ENCODE results near the gene BMP7.

BMP7 gene

GRCh38 chr20:57187068-57187634 is 79.3 kb downstream of the BMP7 start:
- no peaks in the 10 kb centered on the region for H3K9me3 ChIP-seq (ENCODE audit: control insufficient read depth, low read length)
- no peaks in the 10 kb centered on the region for H3K27me3 ChIP-seq (replicated peaks; ENCODE audit: control insufficient read depth, insufficient read depth, low read length, poor library complexity, severe bottlenecking)
- H3K36me3 ChIP-seq (ENCODE audit: control insufficient read depth, insufficient read depth, low read length) = no peaks in the 10 kb centered on the region
- no peak for DNase-seq
- H3K4me3 ChIP-seq (ENCODE audit: insufficient read depth, low read depth, low read length, poor library complexity, severe bottlenecking) = no peak overlapping the region
- no peaks in the 10 kb centered on the region for H3K4me1 ChIP-seq (ENCODE audit: control insufficient read depth, insufficient read depth, low read length, poor library complexity, severe bottlenecking)
- H3K27ac ChIP-seq (ENCODE audit: insufficient read depth, low read length, poor library complexity, severe bottlenecking) = no peak overlapping the region

DNA sequence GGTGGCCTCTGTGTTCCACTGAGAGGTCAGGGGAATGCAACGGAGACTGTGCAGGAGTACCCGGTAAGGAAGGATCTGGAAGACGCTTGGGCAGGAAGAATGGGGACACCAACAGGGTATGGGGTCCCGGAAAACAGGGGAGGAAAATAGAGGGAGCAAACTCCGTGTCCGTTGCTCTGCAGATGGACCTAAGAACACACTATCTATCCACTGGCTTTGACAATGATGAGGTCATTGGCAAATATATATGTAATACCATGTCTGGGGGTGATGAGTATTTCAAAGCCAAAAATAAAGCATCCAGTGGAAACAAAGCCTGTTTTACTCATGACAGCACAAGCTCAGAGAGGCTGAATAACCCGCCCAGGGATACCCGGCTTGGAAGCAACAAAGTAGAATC is 80.2 kb downstream of the BMP7 start:
- Histone ChIP-seq H3K27ac (ENCODE audit: insufficient read depth, low read length, poor library complexity, severe bottlenecking) (no peak overlapping the region), H3K9me3 (ENCODE audit: control insufficient read depth, low read length) (no peaks in the 10 kb centered on the region), H3K36me3 (ENCODE audit: control insufficient read depth, insufficient read depth, low read length) (no peaks in the 10 kb centered on the region), H3K27me3 (replicated peaks; ENCODE audit: control insufficient read depth, insufficient read depth, low read length, poor library complexity, severe bottlenecking) (no peaks in the 10 kb centered on the region), H3K4me3 (ENCODE audit: insufficient read depth, low read depth, low read length, poor library complexity, severe bottlenecking) (no peak overlapping the region), H3K4me1 (ENCODE audit: control insufficient read depth, insufficient read depth, low read length, poor library complexity, severe bottlenecking) (no peaks in the 10 kb centered on the region)
- DNase-seq = no peak

DNA sequence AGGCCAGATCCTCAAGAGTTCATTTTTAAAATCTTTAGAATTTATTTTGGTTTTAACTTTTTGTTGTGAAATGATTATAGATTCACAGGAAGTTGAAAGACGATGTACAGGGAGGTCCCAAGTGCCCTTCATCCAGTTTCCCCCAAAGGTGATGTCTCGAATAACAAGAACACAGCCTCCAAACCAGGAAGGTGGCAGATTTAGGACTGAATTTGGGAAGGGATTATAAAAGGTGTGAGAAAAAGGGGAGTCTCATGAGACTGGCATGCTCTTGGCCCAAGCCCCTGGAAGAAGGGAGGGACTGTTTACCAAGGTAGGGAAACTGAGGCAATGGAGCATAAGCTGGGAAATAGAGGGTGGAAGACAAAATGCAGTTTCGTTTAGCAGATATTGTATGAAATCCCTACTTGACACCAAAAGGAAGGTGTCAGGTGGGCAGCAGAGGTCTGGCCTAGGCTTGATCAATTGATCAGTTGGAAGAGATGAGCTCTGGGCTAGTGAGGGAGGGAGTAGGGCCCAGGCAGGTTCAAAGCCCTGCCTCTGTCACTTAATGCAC is 81.2 kb downstream of the BMP7 start:
- no peak for DNase-seq
- Histone ChIP-seq H3K27ac (ENCODE audit: insufficient read depth, low read length, poor library complexity, severe bottlenecking) (no peak overlapping the region), H3K9me3 (ENCODE audit: control insufficient read depth, low read length) (no peaks in the 10 kb centered on the region), H3K27me3 (replicated peaks; ENCODE audit: control insufficient read depth, insufficient read depth, low read length, poor library complexity, severe bottlenecking) (no peaks in the 10 kb centered on the region), H3K4me3 (ENCODE audit: insufficient read depth, low read depth, low read length, poor library complexity, severe bottlenecking) (no peak overlapping the region), H3K36me3 (ENCODE audit: control insufficient read depth, insufficient read depth, low read length) (no peaks in the 10 kb centered on the region), H3K4me1 (ENCODE audit: control insufficient read depth, insufficient read depth, low read length, poor library complexity, severe bottlenecking) (no peaks in the 10 kb centered on the region)

- Histone ChIP-seq H3K27me3 (replicated peaks; ENCODE audit: control insufficient read depth, insufficient read depth, low read length, poor library complexity, severe bottlenecking) (no peaks in the 10 kb centered on the region), H3K27ac (ENCODE audit: insufficient read depth, low read length, poor library complexity, severe bottlenecking) (no peak overlapping the region), H3K36me3 (ENCODE audit: control insufficient read depth, insufficient read depth, low read length) (no peaks in the 10 kb centered on the region), H3K9me3 (ENCODE audit: control insufficient read depth, low read length) (no peaks in the 10 kb centered on the region), H3K4me1 (ENCODE audit: control insufficient read depth, insufficient read depth, low read length, poor library complexity, severe bottlenecking) (no peaks in the 10 kb centered on the region), H3K4me3 (ENCODE audit: insufficient read depth, low read depth, low read length, poor library complexity, severe bottlenecking) (no peak overlapping the region)
- no peak for DNase-seq
Measured at GRCh38 chr20:57183457-57184009, 82.9 kb downstream of the BMP7 start.

DNA sequence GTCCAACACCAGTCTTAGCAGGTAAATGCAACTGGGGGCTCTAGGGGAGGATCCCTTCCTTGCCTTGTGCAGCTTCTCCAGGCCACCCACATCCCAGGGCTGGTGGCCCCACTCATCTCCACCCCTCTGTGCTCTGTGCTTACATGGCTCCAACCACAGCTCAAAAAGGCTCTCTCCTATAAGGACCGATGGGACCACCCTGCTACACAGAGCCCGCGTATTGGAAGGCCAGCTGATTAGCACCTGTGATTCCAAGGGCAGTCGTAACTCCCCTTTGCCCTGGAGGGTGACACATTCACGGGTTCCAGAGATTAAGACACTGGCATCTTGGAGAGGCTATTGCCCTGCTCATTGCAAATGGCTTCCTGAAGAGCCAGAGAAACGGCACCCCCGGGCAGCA is 84.8 kb downstream of the BMP7 start:
- Histone ChIP-seq H3K36me3 (ENCODE audit: control insufficient read depth, insufficient read depth, low read length) (no peaks in the 10 kb centered on the region), H3K27ac (ENCODE audit: insufficient read depth, low read length, poor library complexity, severe bottlenecking) (no peak overlapping the region), H3K27me3 (replicated peaks; ENCODE audit: control insufficient read depth, insufficient read depth, low read length, poor library complexity, severe bottlenecking) (no peaks in the 10 kb centered on the region), H3K4me1 (ENCODE audit: control insufficient read depth, insufficient read depth, low read length, poor library complexity, severe bottlenecking) (no peaks in the 10 kb centered on the region), H3K9me3 (ENCODE audit: control insufficient read depth, low read length) (no peaks in the 10 kb centered on the region), H3K4me3 (ENCODE audit: insufficient read depth, low read depth, low read length, poor library complexity, severe bottlenecking) (no peak overlapping the region)
- no peak for DNase-seq

DNA sequence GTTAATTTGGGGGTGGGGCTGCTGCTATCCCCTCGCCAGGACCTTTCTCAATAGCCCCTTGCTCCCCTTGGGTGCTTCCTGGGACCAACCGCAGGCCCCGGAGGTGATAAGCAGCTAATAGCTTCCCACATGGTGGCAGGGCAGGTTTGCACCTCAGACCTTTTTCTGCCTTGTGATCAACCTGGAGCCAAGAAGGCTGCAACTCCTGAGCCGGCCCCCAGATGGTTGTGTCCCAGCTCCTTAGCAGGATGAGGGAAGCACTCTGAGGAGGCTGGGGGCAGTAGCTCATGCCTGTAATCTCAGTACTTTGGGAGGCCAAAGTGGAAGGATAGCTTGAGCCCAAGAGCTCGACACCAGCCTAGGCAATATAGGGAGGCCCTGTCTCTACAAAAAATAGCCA is 85.5 kb downstream of the BMP7 start:
- Histone ChIP-seq H3K36me3 (ENCODE audit: control insufficient read depth, insufficient read depth, low read length) (no peaks in the 10 kb centered on the region), H3K4me3 (ENCODE audit: insufficient read depth, low read depth, low read length, poor library complexity, severe bottlenecking) (no peak overlapping the region), H3K9me3 (ENCODE audit: control insufficient read depth, low read length) (no peaks in the 10 kb centered on the region), H3K27ac (ENCODE audit: insufficient read depth, low read length, poor library complexity, severe bottlenecking) (no peak overlapping the region), H3K4me1 (ENCODE audit: control insufficient read depth, insufficient read depth, low read length, poor library complexity, severe bottlenecking) (no peaks in the 10 kb centered on the region), H3K27me3 (replicated peaks; ENCODE audit: control insufficient read depth, insufficient read depth, low read length, poor library complexity, severe bottlenecking) (no peaks in the 10 kb centered on the region)
- DNase-seq = no peak

DNA sequence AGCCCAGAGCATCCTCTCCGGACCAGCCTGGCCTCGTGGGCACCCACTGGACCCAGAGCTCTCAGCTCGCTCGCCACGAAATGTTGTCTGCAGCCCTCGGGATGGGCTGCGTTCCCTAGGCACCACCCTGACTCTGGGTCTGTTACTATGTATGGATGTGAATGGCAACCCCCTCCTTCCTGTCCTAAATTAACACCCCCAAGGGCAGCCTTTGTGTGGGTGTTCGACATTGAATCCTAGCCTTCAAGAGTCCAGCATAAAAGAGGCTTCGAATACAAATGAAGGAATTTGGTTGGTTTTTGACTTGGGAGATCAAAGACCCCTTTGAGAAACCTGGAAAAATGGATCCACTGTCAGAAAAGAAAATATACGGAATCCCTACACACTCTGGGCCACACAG is 86.1 kb downstream of the BMP7 start:
- H3K36me3 ChIP-seq (ENCODE audit: control insufficient read depth, insufficient read depth, low read length) = no peaks in the 10 kb centered on the region
- H3K27ac ChIP-seq (ENCODE audit: insufficient read depth, low read length, poor library complexity, severe bottlenecking) = no peak overlapping the region
- H3K4me1 ChIP-seq (ENCODE audit: control insufficient read depth, insufficient read depth, low read length, poor library complexity, severe bottlenecking) = no peaks in the 10 kb centered on the region
- no peaks in the 10 kb centered on the region for H3K27me3 ChIP-seq (replicated peaks; ENCODE audit: control insufficient read depth, insufficient read depth, low read length, poor library complexity, severe bottlenecking)
- H3K9me3 ChIP-seq (ENCODE audit: control insufficient read depth, low read length) = no peaks in the 10 kb centered on the region
- no peak overlapping the region for H3K4me3 ChIP-seq (ENCODE audit: insufficient read depth, low read depth, low read length, poor library complexity, severe bottlenecking)
- no peak for DNase-seq

DNA sequence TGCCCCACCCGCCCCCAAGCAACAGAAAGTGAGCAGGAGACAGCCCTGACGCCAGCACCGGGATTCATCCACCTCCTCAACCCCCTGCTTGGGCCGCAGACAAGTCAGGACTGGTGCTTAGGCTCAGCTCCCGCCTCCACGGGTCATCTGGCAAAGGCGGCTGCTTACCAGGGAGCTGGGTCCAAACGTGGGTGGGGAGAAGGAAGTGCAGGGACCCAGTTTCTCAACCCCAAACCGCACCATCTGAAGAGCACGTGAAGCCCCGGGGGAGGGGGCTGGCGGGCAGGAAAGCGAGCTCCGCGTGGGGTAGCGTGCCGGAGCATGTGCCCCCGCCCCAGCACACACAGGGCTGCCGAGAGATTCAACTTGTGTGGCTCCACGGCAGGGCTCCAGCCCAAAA is 87.2 kb downstream of the BMP7 start:
- Histone ChIP-seq H3K27ac (ENCODE audit: insufficient read depth, low read length, poor library complexity, severe bottlenecking) (no peak overlapping the region), H3K4me1 (ENCODE audit: control insufficient read depth, insufficient read depth, low read length, poor library complexity, severe bottlenecking) (no peaks in the 10 kb centered on the region), H3K4me3 (ENCODE audit: insufficient read depth, low read depth, low read length, poor library complexity, severe bottlenecking) (no peak overlapping the region), H3K27me3 (replicated peaks; ENCODE audit: control insufficient read depth, insufficient read depth, low read length, poor library complexity, severe bottlenecking) (no peaks in the 10 kb centered on the region), H3K9me3 (ENCODE audit: control insufficient read depth, low read length) (no peaks in the 10 kb centered on the region), H3K36me3 (ENCODE audit: control insufficient read depth, insufficient read depth, low read length) (no peaks in the 10 kb centered on the region)
- DNase-seq = no peak

DNA sequence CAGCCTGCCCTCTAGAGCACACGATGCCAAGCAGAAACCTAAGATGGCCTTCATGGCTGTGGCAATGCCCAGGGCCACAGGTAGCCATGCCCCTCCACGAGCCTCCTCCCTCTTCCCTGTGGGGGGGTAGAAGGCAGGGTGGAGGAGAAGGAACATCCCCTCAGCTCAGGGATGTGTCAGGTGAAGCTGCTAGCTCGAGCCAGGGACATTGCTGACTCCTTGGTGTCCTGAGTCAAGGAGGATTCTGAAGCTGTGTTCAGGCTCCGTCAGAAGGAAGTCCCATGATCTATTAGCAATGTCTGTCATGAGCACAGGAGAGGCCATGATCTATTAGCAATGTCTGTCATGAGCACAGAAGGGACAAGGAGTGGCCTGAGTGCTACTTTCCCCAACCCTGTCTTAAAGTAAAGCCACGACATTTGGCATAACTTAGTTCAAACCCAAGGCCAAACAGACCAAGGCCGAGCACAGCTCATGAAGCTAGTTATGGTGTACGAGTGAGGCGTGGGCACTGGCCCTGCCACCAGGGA is 87.8 kb downstream of the BMP7 start:
- H3K4me3 ChIP-seq (ENCODE audit: insufficient read depth, low read depth, low read length, poor library complexity, severe bottlenecking) = no peak overlapping the region
- H3K36me3 ChIP-seq (ENCODE audit: control insufficient read depth, insufficient read depth, low read length) = no peaks in the 10 kb centered on the region
- H3K27me3 ChIP-seq (replicated peaks; ENCODE audit: control insufficient read depth, insufficient read depth, low read length, poor library complexity, severe bottlenecking) = no peaks in the 10 kb centered on the region
- no peaks in the 10 kb centered on the region for H3K4me1 ChIP-seq (ENCODE audit: control insufficient read depth, insufficient read depth, low read length, poor library complexity, severe bottlenecking)
- DNase-seq = no peak
- no peak overlapping the region for H3K27ac ChIP-seq (ENCODE audit: insufficient read depth, low read length, poor library complexity, severe bottlenecking)
- H3K9me3 ChIP-seq (ENCODE audit: control insufficient read depth, low read length) = no peaks in the 10 kb centered on the region

DNA sequence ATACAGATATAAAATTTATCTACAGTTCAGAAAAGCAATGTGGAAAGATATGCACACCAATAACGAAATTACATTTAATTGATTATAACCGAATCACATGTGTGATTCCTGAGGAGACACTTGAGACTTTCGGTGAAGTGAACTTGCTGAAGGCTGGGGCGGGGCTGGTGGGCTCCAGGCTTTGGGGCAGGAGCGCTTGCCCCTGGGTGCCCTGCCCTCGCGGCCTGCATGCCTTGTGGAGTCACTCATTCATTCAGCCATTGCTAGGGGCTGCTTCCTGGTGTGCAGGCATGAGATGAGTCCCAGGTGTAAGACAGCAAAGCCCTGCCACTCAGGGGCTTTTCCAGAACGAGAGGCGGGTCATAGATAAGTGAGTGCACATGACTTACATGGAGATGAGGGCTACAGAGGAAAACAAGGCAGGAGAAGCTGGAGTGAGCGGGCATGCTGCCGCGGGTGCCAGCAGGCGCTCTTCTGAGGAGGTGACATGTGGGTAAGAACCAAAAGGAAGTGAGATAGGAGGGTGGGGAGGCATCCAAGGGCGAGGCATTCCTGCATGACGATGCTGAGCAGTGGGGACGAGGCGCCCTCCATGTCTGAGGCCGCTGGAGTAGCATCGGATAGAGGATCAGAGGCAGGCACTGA is 88.7 kb downstream of the BMP7 start:
- Histone ChIP-seq H3K27me3 (replicated peaks; ENCODE audit: control insufficient read depth, insufficient read depth, low read length, poor library complexity, severe bottlenecking) (no peaks in the 10 kb centered on the region), H3K27ac (ENCODE audit: insufficient read depth, low read length, poor library complexity, severe bottlenecking) (no peak overlapping the region)

More for the DNA sequence above, 88.7 kb downstream of the BMP7 start:
- Histone ChIP-seq H3K36me3 (ENCODE audit: control insufficient read depth, insufficient read depth, low read length) (no peaks in the 10 kb centered on the region), H3K4me3 (ENCODE audit: insufficient read depth, low read depth, low read length, poor library complexity, severe bottlenecking) (no peak overlapping the region), H3K9me3 (ENCODE audit: control insufficient read depth, low read length) (no peaks in the 10 kb centered on the region), H3K4me1 (ENCODE audit: control insufficient read depth, insufficient read depth, low read length, poor library complexity, severe bottlenecking) (no peaks in the 10 kb centered on the region)
- no peak for DNase-seq
